ENCODE results near the gene FCHSD2. TPM values are rescaled to one million over a fixed set of nuclear protein-coding genes. Genes with fewer than 3 reads are reported as not detected.

FCHSD2 gene
- total and polyA plus RNA-seq, 2 of the 8 experiments (the other 6 are each of a cell fraction or from before 2014, with no cell fraction given), result 4.1 to 7.8 TPM

GRCh38 chr11:72838691-72839305, 303.3 kb downstream of the FCHSD2 start:
- H2AK5ac ChIP-seq (ENCODE audit: low read depth, low read length), result no peak overlapping the region
- H4K91ac ChIP-seq (replicated peaks; ENCODE audit: insufficient read length, low read length), result no peak overlapping the region
- H3K79me1 ChIP-seq (ENCODE audit: low read depth, low read length), result no peaks in the 10 kb centered on the region; the same call in 1 of the 2 replicates
- no peak overlapping the region for H3K18ac ChIP-seq (ENCODE audit: extremely low read depth, low read length)
- no peaks in the 10 kb centered on the region for H3K79me2 ChIP-seq (ENCODE audit: control insufficient read depth in 1 of 2, insufficient read depth in 2 of 2, low read length in 2 of 2)
- H2BK5ac ChIP-seq (ENCODE audit: low read depth, low read length), result no peak overlapping the region
- TF ChIP-seq SIX5 (IDR thresholded peaks at IDR 0.05; ENCODE audit: low read depth, low read length), result no peak
- no peak for TF ChIP-seq SIRT6 (IDR thresholded peaks at IDR 0.05; ENCODE audit: low read length)
- TF ChIP-seq ATF2 (IDR thresholded peaks at IDR 0.05; ENCODE audit: low read length), result no peak
- no peak for TF ChIP-seq HDAC6 (IDR thresholded peaks at IDR 0.05; ENCODE audit: low read depth, low read length)
- no peak for TF ChIP-seq NANOG (IDR thresholded peaks at IDR 0.05; ENCODE audit: insufficient read depth, low read depth, low read length, poor library complexity, severe bottlenecking)
- no peak for TF ChIP-seq CREB1 (IDR thresholded peaks at IDR 0.05)
- TF ChIP-seq, protein P1, sequence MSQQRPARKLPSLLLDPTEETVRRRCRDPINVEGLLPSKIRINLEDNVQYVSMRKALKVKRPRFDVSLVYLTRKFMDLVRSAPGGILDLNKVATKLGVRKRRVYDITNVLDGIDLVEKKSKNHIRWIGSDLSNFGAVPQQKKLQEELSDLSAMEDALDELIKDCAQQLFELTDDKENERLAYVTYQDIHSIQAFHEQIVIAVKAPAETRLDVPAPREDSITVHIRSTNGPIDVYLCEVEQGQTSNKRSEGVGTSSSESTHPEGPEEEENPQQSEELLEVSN (IDR thresholded peaks at IDR 0.05), result no peak
- no peak for TF ChIP-seq BRCA1 (IDR thresholded peaks at IDR 0.05; ENCODE audit: low read depth, low read length)
- H3K4ac ChIP-seq (replicated peaks; ENCODE audit: insufficient read length, low read depth, low read length), result no peak overlapping the region
- H3K9ac ChIP-seq (replicated peaks in 1 of 4; ENCODE audit: extremely low read depth in 1 of 4, low read depth in 3 of 4, low read length in 3 of 4), result no peak overlapping the region
- H2AFZ ChIP-seq (ENCODE audit: low read length), result no peak overlapping the region
- no peak overlapping the region for H3K4me2 ChIP-seq (ENCODE audit: insufficient read depth in 1 of 2, low read depth in 2 of 2, low read length in 2 of 2)
- FAIRE-seq, result no peak
- ChIA-PET CTCF (ENCODE audit: partially characterized antibody) (interaction anchor here (0.6 to 4.1 kb wide), 3 partner anchors 326 to 452 kb away, joined by 3 to 21 read pairs (median 3); no protein-coding TSS in a partner anchor), POLR2A (ENCODE audit: partially characterized antibody) (no interaction called here)
- H4K8ac ChIP-seq (ENCODE audit: extremely low read depth, insufficient read depth, low read length), result no peak overlapping the region
- no peak overlapping the region for H3K4me3 ChIP-seq (ENCODE audit: extremely low read depth in 1 of 4, insufficient read depth in 2 of 4, low read depth in 3 of 4, low read length in 4 of 4)
- H3K23me2 ChIP-seq (ENCODE audit: low read depth, low read length), result no peaks in the 10 kb centered on the region
- H2BK15ac ChIP-seq (ENCODE audit: low read length), result no peak overlapping the region
- no peak overlapping the region for H3K23ac ChIP-seq (ENCODE audit: insufficient read length)
- 83% methylated on average over 4 of the region's 4 CpGs; no CpG with 5 or more reads in 1 of the 2 experiments for WGBS, 2 experiments (ENCODE audit: extremely low coverage in 1 of 2, insufficient coverage in 1 of 2, insufficient read length in 1 of 2, insufficient replicate concordance in 2 of 2, low coverage in 1 of 2, low lambda C conversion rate in 2 of 2, missing lambda C conversion rate in 1 of 2)
- no peaks in the 10 kb centered on the region for H4K20me1 ChIP-seq (replicated peaks in 1 of 2; ENCODE audit: control insufficient read depth in 1 of 2, insufficient read depth in 2 of 2, low read length in 2 of 2)
- H2BK120ac ChIP-seq (replicated peaks; ENCODE audit: low read depth, low read length), result no peak overlapping the region
- no peaks in the 10 kb centered on the region for H3K9me3 ChIP-seq (ENCODE audit: insufficient read depth in 2 of 2, low read depth in 1 of 2, low read length in 1 of 2)
- DNase-seq (ENCODE audit: low read depth in 1 of 2, low spot score in 2 of 2), result no peak
- H3K4me1 ChIP-seq (replicated peaks in 1 of 4; ENCODE audit: control insufficient read depth in 3 of 4, insufficient read depth in 4 of 4, low read length in 3 of 4), result no peaks in the 10 kb centered on the region
- H3K56ac ChIP-seq (replicated peaks; ENCODE audit: insufficient read length, low read depth, low read length), result no peak overlapping the region
- no peak overlapping the region for H3K14ac ChIP-seq (ENCODE audit: insufficient read length)
- no peak overlapping the region for H3K27ac ChIP-seq (ENCODE audit: low read depth, low read length)
- H2BK12ac ChIP-seq (ENCODE audit: low read depth, low read length), result no peak overlapping the region
- H4K5ac ChIP-seq (ENCODE audit: insufficient read length, low read depth, low read length), result no peak overlapping the region
- no peak overlapping the region for H2BK20ac ChIP-seq (ENCODE audit: low read length)
- H3K36me3 ChIP-seq (ENCODE audit: control insufficient read depth in 2 of 4, insufficient read depth in 4 of 4, low read length in 3 of 4), result no peaks in the 10 kb centered on the region
- no peaks in the 10 kb centered on the region for H3K27me3 ChIP-seq (replicated peaks in 1 of 4; ENCODE audit: control insufficient read depth in 3 of 4, extremely low read depth in 1 of 4, insufficient read depth in 3 of 4, low read length in 3 of 4)
